Panc1 (cell line): ENCODE measurements around the gene SLC20A1. TPM values are rescaled to one million over a fixed set of nuclear protein-coding genes. Genes with fewer than 3 reads are reported as not detected.

Experiments
- ATAC-seq: fragments of 200-7000 bp; cut with Tn5 transposase; 2 replicates; pipeline ENCODE4 v1.9.1; 2020; ENCODE audit warnings: mild to moderate bottlenecking, moderate library complexity
- BruUV-seq: library from RNA; stranded (reverse); fragments of 400-500 nt; replicated peaks from 2 replicates; lab custom pipeline; 2021; lab: Mats Ljungman, UMichigan
- CTCF ChIA-PET: fragments of 300-600 bp; sonication (Branson Sonifier 250); formaldehyde crosslinking; loops from one replicate; lab custom pipeline; 2022; ENCODE audit warnings: antibody characterized with exemption; lab: Charles Lee
- POLR2A ChIA-PET: fragments of 300-600 bp; sonication (Branson Sonifier 250); formaldehyde crosslinking; loops from one replicate; lab custom pipeline; 2022; ENCODE audit warnings: antibody characterized with exemption; lab: Charles Lee
- DNase-seq: peaks from one replicate; pipeline ENCODE4 v3.0.0-alpha.2; 2010; ENCODE audit warnings: low read depth, low spot score
- H3K27ac ChIP-seq: 2 replicates; pipeline ENCODE4 v1.5.1; 2011; ENCODE audit warnings: mild to moderate bottlenecking, low read length, inconsistent platforms
- H3K27me3 ChIP-seq: fragments of 200-500 bp; sonication (Bioruptor generic); 2 replicates; pipeline ENCODE4 v1.6.0; 2014; ENCODE audit warnings: low read length, inconsistent platforms; ENCODE audit not compliant: control insufficient read depth, insufficient read depth
- H3K36me3 ChIP-seq: fragments of 200-500 bp; sonication (Bioruptor generic); 2 replicates; pipeline ENCODE4 v1.5.1; 2014; ENCODE audit warnings: inconsistent platforms, mild to moderate bottlenecking, low read length, moderate library complexity; ENCODE audit not compliant: control insufficient read depth, insufficient read depth
- H3K4me1 ChIP-seq: 2 replicates; pipeline ENCODE4 v1.5.1; 2011; ENCODE audit warnings: inconsistent platforms, mild to moderate bottlenecking, low read length, moderate library complexity; ENCODE audit not compliant: control insufficient read depth, insufficient read depth
- H3K4me3 ChIP-seq, 2 experiments: 2 replicates each; pipeline ENCODE4 v1.5.1; 2011 to 2012; ENCODE audit warnings: low read depth in 2 of 2, low read length in 2 of 2, mild to moderate bottlenecking in 2 of 2, inconsistent platforms in 1 of 2, moderate library complexity in 1 of 2
- H3K9me3 ChIP-seq: fragments of 200-500 bp; sonication (Bioruptor generic); 2 replicates; pipeline ENCODE4 v1.5.1; 2014; ENCODE audit warnings: low read depth, mild to moderate bottlenecking, inconsistent platforms, low read length, moderate library complexity; ENCODE audit not compliant: control insufficient read depth, insufficient read depth
- POLR2AphosphoS5 ChIP-seq: IDR thresholded peaks from 2 replicates; pipeline ENCODE4 v1.6.1; 2012; ENCODE audit warnings: mild to moderate bottlenecking, low read depth, low read length, moderate library complexity
- SIN3A ChIP-seq: IDR thresholded peaks from 2 replicates; pipeline ENCODE4 v1.6.1; 2012; ENCODE audit warnings: low read depth, mild to moderate bottlenecking, low read length, moderate library complexity, borderline replicate concordance; ENCODE audit not compliant: insufficient read depth
- TCF7L2 ChIP-seq: IDR thresholded peaks from 2 replicates; pipeline ENCODE4 v1.6.1; 2011; ENCODE audit warnings: mild to moderate bottlenecking, low read depth, low read length, inconsistent platforms
- in situ Hi-C: cut with HindIII; loops from 2 replicates; pipeline ENCODE4 v1.10.0; 2016; ENCODE audit warnings: low sequenced_read_pairs, low pct_unique_long_range_greater_than_20kb
- intact Hi-C: fragments of 100-400 bp; cut with micrococcal nuclease; formaldehyde crosslinking; loops from one replicate; pipeline ENCODE4 v1.10.0; 2022; ENCODE audit not compliant: unreplicated experiment
- total RNA-seq: library from RNA; stranded (reverse); gene quantifications from one replicate; pipeline ENCODE4 v1.2.1, GENCODE V29; 2021; ENCODE audit not compliant: unreplicated experiment
- TF ChIP-seq, protein P1 (sequence below): fragments of 450-650 bp; IDR thresholded peaks from 2 replicates; pipeline ENCODE4 v1.5.1; 2017; ENCODE audit warnings: mild to moderate bottlenecking
- TF ChIP-seq, protein P2 (sequence below), 2 experiments: IDR thresholded peaks; 2 replicates each; pipeline ENCODE4 v1.6.1; 2011 to 2012; ENCODE audit warnings: low read depth in 2 of 2, control low read depth in 1 of 2, low read length in 1 of 2, mild to moderate bottlenecking in 1 of 2, moderate library complexity in 1 of 2; ENCODE audit not compliant: insufficient read depth in 1 of 2

The SLC20A1 gene
- total RNA-seq, 1 experiment from 2014 or later: 72.0 TPM

DNA sequence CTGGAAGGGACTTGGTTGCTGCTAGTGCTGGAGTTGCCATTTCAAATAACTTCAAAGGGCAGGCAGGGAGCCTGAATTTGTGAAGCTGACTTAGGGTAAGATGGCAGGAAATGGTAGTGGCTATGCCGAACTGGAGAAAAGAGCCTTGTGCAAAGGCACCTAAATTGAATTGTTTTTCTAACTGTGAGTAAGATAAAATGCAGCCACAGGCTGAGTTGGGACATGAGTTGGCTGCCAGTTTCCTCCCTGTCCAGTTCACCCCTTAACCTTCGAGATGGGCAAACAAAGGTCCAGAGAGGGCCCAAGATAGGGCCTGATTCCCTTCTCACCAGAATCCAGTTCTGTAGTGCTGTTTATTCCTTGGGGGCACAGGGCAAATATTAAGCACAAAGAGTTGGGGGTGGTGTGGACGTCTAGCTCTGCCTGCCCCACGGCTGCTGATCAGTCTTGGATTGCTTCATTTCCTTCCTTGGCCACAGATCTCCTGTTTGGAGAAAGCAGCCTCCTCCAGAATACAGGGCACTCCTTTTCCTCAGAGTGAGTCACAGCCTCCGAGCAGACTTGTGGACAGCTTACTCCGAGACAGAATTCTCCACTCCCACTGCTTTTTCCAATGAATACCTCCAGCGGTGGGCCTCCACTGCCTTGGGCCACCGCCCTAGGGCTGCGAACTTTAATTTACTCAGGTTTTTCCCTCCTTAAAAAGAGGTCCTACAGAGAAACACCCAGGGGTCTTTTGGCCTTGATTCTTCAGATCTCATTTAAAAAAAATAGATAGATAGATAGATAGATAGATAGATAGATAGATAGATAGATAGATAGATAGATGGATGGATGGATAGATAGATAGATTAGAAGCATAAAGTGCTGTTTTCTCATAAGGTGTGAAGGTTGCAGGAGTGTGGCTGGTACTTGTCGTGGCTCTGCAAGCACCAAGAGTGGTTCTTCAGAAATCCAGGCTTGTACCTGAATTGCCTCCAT, 18.4 kb upstream of the SLC20A1 start:
- intact Hi-C loops: loop anchor here (2.0 kb wide), 1 partner anchor 99 kb away; no protein-coding TSS in a partner anchor
- TF ChIP-seq TCF7L2: peak; percentile 78
- TF ChIP-seq, protein P1, sequence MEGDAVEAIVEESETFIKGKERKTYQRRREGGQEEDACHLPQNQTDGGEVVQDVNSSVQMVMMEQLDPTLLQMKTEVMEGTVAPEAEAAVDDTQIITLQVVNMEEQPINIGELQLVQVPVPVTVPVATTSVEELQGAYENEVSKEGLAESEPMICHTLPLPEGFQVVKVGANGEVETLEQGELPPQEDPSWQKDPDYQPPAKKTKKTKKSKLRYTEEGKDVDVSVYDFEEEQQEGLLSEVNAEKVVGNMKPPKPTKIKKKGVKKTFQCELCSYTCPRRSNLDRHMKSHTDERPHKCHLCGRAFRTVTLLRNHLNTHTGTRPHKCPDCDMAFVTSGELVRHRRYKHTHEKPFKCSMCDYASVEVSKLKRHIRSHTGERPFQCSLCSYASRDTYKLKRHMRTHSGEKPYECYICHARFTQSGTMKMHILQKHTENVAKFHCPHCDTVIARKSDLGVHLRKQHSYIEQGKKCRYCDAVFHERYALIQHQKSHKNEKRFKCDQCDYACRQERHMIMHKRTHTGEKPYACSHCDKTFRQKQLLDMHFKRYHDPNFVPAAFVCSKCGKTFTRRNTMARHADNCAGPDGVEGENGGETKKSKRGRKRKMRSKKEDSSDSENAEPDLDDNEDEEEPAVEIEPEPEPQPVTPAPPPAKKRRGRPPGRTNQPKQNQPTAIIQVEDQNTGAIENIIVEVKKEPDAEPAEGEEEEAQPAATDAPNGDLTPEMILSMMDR: no peak
- Histone ChIP-seq H3K27ac (peak overlapping the region; percentile 62), H3K36me3 (no peaks in the 10 kb centered on the region), H3K4me3 (peak overlapping the region in 1 of 2 experiments; percentile 44; a peak in 2 of 4 replicates), H3K27me3 (no peaks in the 10 kb centered on the region), H3K9me3 (no peaks in the 10 kb centered on the region), H3K4me1 (peaks cover 23% of the 10 kb centered on the region)
- CTCF ChIA-PET: interaction anchor here (0.7 to 4.5 kb wide), 3 partner anchors 32 to 98 kb away, joined by 3 to 38 read pairs (median 4); no protein-coding TSS in a partner anchor
- ATAC-seq (peak; percentile 84), DNase-seq (peak; percentile 54)
- POLR2A ChIA-PET: interaction anchor here (0.6 to 2.0 kb wide), 2 partner anchors 14 to 18 kb away, joined by 4 to 15 read pairs; no protein-coding TSS in a partner anchor
- no TSS peak for BruUV-seq
- in situ Hi-C loops: no loop called here

DNA sequence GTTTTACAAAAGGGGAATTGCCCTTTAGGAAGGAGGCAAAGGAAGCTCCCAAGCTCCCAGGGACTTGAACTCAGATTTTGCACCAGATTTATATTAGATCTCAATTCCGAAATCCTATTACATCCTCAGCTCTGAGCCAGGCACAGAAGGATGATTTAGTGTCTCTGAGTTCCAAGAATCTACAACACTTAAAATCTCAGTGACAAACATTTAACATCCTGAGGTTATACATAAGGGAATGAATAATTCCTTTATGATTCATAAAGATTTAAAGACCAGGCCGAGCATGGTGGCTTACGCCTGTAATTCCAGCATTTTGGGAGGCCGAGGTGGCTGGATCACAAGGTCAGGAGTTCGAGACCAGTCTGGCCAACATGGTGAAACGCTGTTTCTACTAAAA, 16.5 kb upstream of the SLC20A1 start:
- Histone ChIP-seq H3K4me1 (peaks cover 23% of the 10 kb centered on the region), H3K27me3 (no peaks in the 10 kb centered on the region), H3K4me3 (no peak overlapping the region), H3K27ac (no peak overlapping the region), H3K36me3 (no peaks in the 10 kb centered on the region), H3K9me3 (no peaks in the 10 kb centered on the region)
- CTCF ChIA-PET: no interaction called here
- ATAC-seq: no peak
- no TSS peak for BruUV-seq
- DNase-seq: no peak
- in situ Hi-C loops: no loop called here
- POLR2A ChIA-PET: interaction anchor here (2.0 kb wide), 1 partner anchor 12 kb away, joined by 4 read pairs; no protein-coding TSS in a partner anchor
- intact Hi-C loops: no loop called here
- no peak for TF ChIP-seq POLR2AphosphoS5
- TF ChIP-seq SIN3A: no peak
- TF ChIP-seq, protein P2, sequence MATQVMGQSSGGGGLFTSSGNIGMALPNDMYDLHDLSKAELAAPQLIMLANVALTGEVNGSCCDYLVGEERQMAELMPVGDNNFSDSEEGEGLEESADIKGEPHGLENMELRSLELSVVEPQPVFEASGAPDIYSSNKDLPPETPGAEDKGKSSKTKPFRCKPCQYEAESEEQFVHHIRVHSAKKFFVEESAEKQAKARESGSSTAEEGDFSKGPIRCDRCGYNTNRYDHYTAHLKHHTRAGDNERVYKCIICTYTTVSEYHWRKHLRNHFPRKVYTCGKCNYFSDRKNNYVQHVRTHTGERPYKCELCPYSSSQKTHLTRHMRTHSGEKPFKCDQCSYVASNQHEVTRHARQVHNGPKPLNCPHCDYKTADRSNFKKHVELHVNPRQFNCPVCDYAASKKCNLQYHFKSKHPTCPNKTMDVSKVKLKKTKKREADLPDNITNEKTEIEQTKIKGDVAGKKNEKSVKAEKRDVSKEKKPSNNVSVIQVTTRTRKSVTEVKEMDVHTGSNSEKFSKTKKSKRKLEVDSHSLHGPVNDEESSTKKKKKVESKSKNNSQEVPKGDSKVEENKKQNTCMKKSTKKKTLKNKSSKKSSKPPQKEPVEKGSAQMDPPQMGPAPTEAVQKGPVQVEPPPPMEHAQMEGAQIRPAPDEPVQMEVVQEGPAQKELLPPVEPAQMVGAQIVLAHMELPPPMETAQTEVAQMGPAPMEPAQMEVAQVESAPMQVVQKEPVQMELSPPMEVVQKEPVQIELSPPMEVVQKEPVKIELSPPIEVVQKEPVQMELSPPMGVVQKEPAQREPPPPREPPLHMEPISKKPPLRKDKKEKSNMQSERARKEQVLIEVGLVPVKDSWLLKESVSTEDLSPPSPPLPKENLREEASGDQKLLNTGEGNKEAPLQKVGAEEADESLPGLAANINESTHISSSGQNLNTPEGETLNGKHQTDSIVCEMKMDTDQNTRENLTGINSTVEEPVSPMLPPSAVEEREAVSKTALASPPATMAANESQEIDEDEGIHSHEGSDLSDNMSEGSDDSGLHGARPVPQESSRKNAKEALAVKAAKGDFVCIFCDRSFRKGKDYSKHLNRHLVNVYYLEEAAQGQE (IDR thresholded peaks at IDR 0.05; ENCODE audit: insufficient read depth in 1 of 2, low read depth in 2 of 2, low read length in 1 of 2): no peak
- TF ChIP-seq, protein P1: no peak
- no peak for TF ChIP-seq TCF7L2
